ENCODE measurements around the gene ARSB.
"Not testable (repeated sequence)": the region's sequence is repeated elsewhere in the genome, so short reads cannot be mapped to it uniquely, and the experiment has no call there.

Gene ARSB

GRCh38 chr5:78785454-78785853 lies 199.7 kb downstream of the ARSB start:
- in situ Hi-C loops (cut with MboI; ENCODE audit: low sequenced_read_pairs) = no loop called here

GRCh38 chr5:78783434-78784130 lies 201.5 kb downstream of the ARSB start:
- in situ Hi-C loops (cut with MboI; ENCODE audit: low sequenced_read_pairs) = no loop called here

- in situ Hi-C loops (cut with MboI; ENCODE audit: low sequenced_read_pairs) = no loop called here
These were observed 202.4 kb downstream of the ARSB start for GRCh38 chr5:78782728-78783127.

GRCh38 chr5:78781611-78782286 lies 203.4 kb downstream of the ARSB start:
- in situ Hi-C loops (cut with MboI; ENCODE audit: low sequenced_read_pairs) = no loop called here

GRCh38 chr5:78779771-78780616 lies 205.1 kb downstream of the ARSB start:
- in situ Hi-C loops (cut with MboI; ENCODE audit: low sequenced_read_pairs) = no loop called here

- in situ Hi-C loops (cut with MboI; ENCODE audit: low sequenced_read_pairs) = no loop called here
These were observed 205.8 kb downstream of the ARSB start for GRCh38 chr5:78779262-78779661.

GRCh38 chr5:78778538-78778937 lies 206.6 kb downstream of the ARSB start:
- in situ Hi-C loops (cut with MboI; ENCODE audit: low sequenced_read_pairs) = no loop called here

- in situ Hi-C loops (cut with MboI; ENCODE audit: low sequenced_read_pairs) = no loop called here
These were observed 207.2 kb downstream of the ARSB start for GRCh38 chr5:78777901-78778300.

GRCh38 chr5:78776637-78777036 lies 208.5 kb downstream of the ARSB start:
- in situ Hi-C loops (cut with MboI; ENCODE audit: low sequenced_read_pairs) = no loop called here

GRCh38 chr5:78773655-78774054 lies 211.5 kb downstream of the ARSB start:
- in situ Hi-C loops (cut with MboI; ENCODE audit: low sequenced_read_pairs) = no loop called here

GRCh38 chr5:78771260-78772205 lies 213.6 kb downstream of the ARSB start:
- in situ Hi-C loops (cut with MboI; ENCODE audit: low sequenced_read_pairs) = no loop called here

GRCh38 chr5:78768781-78769380 lies 216.2 kb downstream of the ARSB start:
- in situ Hi-C loops (cut with MboI; ENCODE audit: low sequenced_read_pairs) = no loop called here

- in situ Hi-C loops (cut with MboI; ENCODE audit: low sequenced_read_pairs) = no loop called here
These were observed 218.7 kb downstream of the ARSB start for GRCh38 chr5:78766412-78766762.

- in situ Hi-C loops (cut with MboI; ENCODE audit: low sequenced_read_pairs) = no loop called here
These were observed 219.2 kb downstream of the ARSB start for GRCh38 chr5:78765756-78766411.

GRCh38 chr5:78765116-78765515 lies 220.0 kb downstream of the ARSB start:
- in situ Hi-C loops (cut with MboI; ENCODE audit: low sequenced_read_pairs) = no loop called here

- in situ Hi-C loops (cut with MboI; ENCODE audit: low sequenced_read_pairs) = no loop called here
These were observed 221.4 kb downstream of the ARSB start for GRCh38 chr5:78763659-78764189.

- in situ Hi-C loops (cut with MboI; ENCODE audit: low sequenced_read_pairs) = not testable (repeated sequence)
These were observed 222.4 kb downstream of the ARSB start for GRCh38 chr5:78762743-78763142.

GRCh38 chr5:78761840-78762239 lies 223.3 kb downstream of the ARSB start:
- in situ Hi-C loops (cut with MboI; ENCODE audit: low sequenced_read_pairs) = no loop called here

GRCh38 chr5:78760770-78761169 lies 224.3 kb downstream of the ARSB start:
- in situ Hi-C loops (cut with MboI; ENCODE audit: low sequenced_read_pairs) = no loop called here

- in situ Hi-C loops (cut with MboI; ENCODE audit: low sequenced_read_pairs) = no loop called here
These were observed 224.7 kb downstream of the ARSB start for GRCh38 chr5:78760366-78760765.

Measured in HL-60/S4 treated with phorbol 12-myristate 13-acetate at 8.2 ng/mL for 4 days and 3 days (cell line).